ENCODE results near the gene PREX1.

Gene PREX1

DNA sequence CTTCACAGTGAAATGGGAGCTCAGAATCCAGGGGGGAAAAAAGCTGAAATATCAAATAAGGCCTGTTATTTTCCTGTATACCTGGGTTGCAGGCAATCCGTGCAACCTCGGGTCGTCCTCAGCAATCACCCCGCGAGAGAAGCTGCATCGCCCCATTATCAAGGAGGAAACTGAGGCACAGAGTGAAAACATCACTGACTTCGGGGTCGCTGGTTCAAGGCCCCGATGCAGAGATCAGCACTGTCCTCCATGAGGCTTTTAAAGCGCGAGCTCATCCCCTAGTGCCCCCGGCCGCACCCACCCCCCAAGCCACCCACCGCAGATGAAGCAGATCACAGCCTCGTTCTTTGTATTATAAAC lies 203.9 kb downstream of the PREX1 start:
- TF ChIP-seq, protein P1, sequence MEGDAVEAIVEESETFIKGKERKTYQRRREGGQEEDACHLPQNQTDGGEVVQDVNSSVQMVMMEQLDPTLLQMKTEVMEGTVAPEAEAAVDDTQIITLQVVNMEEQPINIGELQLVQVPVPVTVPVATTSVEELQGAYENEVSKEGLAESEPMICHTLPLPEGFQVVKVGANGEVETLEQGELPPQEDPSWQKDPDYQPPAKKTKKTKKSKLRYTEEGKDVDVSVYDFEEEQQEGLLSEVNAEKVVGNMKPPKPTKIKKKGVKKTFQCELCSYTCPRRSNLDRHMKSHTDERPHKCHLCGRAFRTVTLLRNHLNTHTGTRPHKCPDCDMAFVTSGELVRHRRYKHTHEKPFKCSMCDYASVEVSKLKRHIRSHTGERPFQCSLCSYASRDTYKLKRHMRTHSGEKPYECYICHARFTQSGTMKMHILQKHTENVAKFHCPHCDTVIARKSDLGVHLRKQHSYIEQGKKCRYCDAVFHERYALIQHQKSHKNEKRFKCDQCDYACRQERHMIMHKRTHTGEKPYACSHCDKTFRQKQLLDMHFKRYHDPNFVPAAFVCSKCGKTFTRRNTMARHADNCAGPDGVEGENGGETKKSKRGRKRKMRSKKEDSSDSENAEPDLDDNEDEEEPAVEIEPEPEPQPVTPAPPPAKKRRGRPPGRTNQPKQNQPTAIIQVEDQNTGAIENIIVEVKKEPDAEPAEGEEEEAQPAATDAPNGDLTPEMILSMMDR (IDR thresholded peaks at IDR 0.05; ENCODE audit: extremely low read depth, missing control alignments): no peak
- no peak for DNase-seq (ENCODE audit: low spot score)

DNA sequence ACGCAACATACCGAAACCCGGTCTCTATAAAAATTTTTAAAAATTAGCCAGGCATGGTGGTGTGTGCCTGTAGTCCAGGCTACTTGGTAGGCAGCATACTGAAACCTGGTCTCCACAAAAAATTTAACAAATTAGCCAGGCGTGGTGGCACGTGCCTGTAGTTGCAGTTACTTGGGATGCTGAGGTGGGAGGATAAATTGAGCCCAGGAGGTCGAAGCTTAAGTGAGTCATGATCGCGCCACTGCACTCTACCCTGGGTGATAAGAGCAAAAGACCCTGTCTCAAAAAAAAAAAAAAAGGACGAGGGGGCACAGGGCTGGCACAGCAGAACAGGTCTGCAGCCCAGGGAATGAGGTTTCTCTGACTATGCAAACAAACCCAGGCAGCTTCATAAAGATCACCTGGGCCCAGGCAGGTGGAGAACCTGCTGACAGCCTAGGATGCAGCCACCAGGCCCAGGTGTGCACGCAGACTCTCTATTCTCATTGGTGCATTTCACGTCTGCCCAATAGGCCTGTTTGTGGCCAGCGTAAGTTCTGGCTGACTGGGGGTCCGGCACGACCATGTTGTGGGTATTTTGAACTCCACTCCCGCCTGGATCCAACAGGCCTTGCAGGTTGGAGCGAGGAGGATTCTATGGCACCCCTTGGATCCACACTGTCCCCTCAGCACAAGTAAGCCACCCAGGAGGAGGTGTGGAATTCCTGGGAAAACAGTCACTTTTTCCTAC lies 204.5 kb downstream of the PREX1 start:
- TF ChIP-seq, protein P1 (IDR thresholded peaks at IDR 0.05; ENCODE audit: extremely low read depth, missing control alignments): no peak
- DNase-seq (ENCODE audit: low spot score): no peak

DNA sequence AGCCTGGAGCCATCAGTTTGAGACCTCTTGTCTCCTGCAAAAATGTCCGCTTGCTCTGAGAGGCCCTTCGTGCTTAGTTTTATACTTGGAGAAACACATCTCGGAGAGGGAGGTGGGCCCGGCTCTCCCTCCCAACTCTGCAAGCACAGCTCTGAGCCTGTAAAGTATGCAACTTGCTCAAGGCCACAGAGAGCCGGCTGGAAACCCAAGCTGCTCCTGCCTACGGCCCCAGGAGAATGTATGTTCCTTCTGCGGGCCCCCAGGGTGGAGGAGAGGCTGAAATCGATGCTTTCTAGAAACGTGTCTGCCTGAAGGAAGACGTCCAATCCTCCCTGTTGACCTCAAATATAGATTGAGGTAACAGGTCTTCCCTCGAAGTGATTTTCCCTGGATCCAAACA lies 205.4 kb downstream of the PREX1 start:
- DNase-seq (ENCODE audit: low spot score): no peak
- TF ChIP-seq, protein P1 (IDR thresholded peaks at IDR 0.05; ENCODE audit: extremely low read depth, missing control alignments): no peak

DNA sequence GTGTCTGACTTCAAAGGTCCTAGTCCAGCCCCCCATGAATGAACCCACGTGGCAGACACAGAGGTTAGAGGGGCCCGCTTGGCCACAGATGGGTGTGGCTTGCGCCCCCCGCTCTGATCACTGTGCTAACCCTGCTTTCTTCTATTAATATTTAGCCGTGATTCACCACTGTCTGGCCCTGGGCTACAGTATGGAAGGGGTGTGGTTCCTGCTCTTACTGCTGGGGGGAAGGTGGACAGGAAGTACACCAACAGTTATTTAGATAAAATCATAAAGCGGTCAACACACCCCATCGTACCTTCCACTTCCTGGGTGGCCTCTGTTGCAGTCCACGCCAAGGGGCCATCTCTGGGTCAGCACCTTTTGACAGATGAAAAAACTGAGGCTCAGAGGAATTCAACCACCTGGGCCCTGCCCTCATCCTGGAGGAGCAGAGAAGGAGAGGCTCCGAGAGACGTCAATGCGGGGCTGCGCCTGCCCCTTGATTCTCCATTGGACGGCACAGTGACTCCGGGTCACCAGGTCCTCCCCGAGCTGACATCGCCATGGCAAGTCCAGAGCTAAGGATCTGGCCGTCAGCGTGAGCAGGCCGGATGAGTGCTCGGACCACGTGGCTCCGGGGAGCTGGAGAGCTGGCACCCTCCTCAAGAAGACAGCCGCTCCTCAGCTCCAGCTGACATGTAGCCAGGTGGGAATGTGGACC lies 206.3 kb downstream of the PREX1 start:
- no peak for DNase-seq (ENCODE audit: low spot score)
- TF ChIP-seq, protein P1 (IDR thresholded peaks at IDR 0.05; ENCODE audit: extremely low read depth, missing control alignments): no peak

DNA sequence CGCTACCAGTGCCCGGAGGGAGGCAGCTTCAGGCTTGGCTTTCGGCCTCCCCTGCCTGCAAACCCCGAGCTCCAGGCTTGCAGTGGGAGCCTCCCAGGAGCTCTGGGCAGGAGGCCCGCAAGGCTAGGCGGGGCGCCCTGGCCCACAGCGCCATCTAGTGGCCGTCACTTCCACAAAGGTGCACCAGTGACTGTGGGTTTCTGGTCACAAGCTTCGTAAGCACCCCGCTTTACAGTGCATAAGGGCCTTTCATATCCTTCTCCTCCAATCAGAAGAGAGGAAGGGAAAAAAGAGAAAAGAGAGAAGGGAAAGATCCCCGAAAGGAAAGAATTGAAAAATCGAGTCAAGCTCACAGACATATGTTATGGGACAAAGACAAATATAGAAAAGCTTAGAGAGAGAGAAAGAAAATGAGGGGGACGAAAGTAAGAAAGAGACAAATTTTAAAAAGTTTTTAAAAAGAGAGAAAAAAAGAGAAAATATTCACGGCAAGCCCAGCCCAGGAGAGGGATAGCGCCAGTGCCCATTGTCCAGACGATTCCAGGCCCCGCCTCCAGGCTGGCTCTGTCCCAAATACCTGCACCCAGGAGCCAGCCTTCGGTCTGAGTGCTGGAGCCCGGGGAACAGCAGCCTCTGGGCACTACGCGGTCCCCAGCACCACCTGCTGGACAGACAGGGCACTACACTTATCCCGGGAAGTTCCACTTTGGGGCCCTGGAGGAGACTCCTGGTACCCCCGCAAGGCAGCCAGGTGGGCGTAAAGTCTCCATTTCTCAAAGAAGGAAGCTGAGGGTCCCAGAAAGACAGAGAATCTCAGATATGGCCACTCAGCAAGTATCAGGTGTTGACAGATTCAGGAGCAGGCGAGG lies 207.1 kb downstream of the PREX1 start:
- TF ChIP-seq, protein P1 (IDR thresholded peaks at IDR 0.05; ENCODE audit: extremely low read depth, missing control alignments): peak; percentile 83
- peak; percentile 87 for DNase-seq (ENCODE audit: low spot score)

DNA sequence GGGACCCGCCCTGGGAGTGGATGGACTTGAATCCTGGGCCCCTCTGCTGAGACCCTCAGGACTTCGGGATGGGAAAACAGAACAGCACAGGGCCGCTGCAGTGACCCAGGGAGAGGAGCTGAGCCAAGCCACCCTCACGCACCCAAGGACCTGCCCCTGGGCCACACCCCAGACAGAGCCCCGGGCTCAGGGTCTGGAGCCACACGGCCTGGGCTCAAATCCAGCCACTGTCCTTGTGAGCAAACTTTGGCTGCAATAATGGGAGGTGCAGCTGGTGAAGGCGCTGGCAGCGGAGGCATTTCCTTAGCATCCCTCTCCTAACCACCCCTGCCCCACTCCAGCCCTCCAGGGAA lies 207.7 kb downstream of the PREX1 start:
- TF ChIP-seq, protein P1 (IDR thresholded peaks at IDR 0.05; ENCODE audit: extremely low read depth, missing control alignments): no peak
- no peak for DNase-seq (ENCODE audit: low spot score)

All from GM20000 (cell line).